ENCODE results near the gene HPN.

Gene HPN

DNA sequence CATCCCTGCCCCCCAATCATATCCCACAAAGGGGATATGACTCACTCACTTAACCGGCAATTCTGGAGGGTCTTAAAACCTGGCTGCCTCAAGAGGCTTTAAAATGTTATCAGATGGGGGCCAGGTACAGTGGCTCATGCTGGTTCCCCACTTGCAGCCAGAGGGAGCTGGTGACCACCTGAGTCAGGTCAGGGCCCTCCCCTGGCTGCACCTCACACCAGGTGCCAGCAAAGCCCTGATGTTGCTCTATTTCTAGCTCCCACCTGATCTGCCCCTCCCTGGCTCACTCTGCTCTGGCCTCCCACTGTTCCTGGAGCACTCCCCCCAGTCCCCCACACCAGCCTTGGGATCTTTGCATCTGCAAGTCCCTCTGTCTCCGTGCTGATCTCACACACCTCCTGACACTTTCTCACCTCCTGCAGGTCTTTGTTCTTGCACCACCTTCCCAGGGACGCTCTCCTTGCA is 14.2 kb downstream of the HPN start:
- no peak overlapping the region for H3K4me3 ChIP-seq (ENCODE audit: low read length)
- DNase-seq (ENCODE audit: low read depth) = peak; percentile 24
- TF ChIP-seq, protein P1, sequence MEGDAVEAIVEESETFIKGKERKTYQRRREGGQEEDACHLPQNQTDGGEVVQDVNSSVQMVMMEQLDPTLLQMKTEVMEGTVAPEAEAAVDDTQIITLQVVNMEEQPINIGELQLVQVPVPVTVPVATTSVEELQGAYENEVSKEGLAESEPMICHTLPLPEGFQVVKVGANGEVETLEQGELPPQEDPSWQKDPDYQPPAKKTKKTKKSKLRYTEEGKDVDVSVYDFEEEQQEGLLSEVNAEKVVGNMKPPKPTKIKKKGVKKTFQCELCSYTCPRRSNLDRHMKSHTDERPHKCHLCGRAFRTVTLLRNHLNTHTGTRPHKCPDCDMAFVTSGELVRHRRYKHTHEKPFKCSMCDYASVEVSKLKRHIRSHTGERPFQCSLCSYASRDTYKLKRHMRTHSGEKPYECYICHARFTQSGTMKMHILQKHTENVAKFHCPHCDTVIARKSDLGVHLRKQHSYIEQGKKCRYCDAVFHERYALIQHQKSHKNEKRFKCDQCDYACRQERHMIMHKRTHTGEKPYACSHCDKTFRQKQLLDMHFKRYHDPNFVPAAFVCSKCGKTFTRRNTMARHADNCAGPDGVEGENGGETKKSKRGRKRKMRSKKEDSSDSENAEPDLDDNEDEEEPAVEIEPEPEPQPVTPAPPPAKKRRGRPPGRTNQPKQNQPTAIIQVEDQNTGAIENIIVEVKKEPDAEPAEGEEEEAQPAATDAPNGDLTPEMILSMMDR (IDR thresholded peaks at IDR 0.05; ENCODE audit: insufficient read depth, low read depth, low read length, missing control alignments) = peak; percentile 35

DNA sequence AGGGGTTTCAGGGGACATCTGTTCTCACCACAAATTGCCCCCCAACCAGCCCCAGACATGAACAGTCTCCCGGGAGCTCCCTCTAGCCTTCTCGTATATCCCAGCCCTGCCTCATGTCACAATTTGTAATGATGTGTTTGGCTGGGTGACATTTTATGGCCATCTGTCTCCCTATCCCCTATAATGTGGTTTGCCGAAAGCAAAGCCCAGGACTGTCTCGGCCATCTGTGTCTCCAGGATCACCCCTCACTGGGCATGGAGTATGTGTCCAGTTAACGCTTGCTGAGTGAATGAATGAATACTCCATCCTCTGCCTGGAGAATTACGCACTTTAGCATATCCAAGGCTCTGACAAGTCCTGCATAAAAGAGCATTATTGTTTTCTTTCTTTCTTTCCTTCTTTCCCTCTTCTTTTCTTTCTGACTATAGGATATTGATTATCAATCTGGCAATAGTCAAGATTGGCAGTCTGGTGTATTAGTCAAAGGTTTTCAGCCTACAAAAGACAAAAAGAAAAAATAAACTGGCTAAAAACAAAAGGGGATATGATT is 15.1 kb downstream of the HPN start:
- H3K4me3 ChIP-seq (ENCODE audit: low read length) = no peak overlapping the region
- TF ChIP-seq, protein P1 (IDR thresholded peaks at IDR 0.05; ENCODE audit: insufficient read depth, low read depth, low read length, missing control alignments) = no peak
- DNase-seq (ENCODE audit: low read depth) = no peak

DNA sequence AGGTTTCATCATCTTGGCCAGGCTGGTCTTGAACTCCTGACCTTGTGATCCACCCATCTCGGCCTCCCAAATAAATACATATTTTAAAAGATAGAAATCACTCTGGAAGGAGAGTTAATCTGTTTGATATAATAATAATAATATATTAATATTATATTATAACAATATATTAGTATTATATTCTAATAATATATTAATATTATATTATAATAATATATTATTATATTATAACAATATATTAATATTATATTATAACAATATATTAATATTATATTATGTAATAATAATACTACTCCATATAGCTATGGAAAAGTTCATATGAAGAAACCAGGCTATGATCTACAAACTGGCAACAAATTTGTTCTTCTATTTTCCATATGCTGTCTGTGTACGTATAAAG is 16.8 kb downstream of the HPN start:
- TF ChIP-seq, protein P1 (IDR thresholded peaks at IDR 0.05; ENCODE audit: insufficient read depth, low read depth, low read length, missing control alignments) = no peak
- H3K4me3 ChIP-seq (ENCODE audit: low read length) = no peak overlapping the region
- no peak for DNase-seq (ENCODE audit: low read depth)

DNA sequence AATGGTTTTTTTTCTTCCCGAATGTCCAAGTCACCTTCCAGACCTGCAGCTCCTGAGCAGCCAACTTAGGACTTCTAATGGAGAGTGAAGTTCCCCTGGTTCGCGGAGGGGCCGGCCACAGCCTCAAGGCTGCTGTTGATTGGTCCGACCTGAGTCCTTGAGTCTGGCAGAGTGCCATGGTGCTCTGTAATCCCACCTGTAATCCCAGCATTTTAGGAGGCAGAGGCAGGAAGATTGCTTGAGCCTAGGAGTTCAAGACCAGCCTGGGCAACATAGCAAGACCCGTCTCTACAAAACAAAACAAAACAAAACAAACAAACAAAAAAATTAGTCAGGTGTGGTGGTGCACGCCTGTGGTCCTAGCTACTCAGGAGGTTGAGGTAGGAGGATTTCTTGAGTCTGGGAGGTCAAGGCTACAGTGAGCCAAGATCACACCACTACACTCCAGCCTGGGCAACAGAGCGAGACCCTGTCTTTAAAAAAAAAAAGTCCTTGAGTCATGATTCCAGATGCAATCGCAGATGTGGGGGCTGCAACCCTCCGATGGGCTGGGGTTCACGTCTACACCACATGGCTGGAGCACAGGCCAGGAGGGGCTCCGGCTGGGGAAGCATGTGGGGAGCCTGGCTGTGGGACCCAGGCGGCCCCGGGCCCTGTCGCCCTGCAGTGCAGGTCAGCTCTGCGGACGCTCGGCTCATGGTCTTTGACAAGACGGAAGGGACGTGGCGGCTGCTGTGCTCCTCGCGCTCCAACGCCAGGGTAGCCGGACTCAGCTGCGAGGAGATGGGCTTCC is 17.7 kb downstream of the HPN start:
- DNase-seq (ENCODE audit: low read depth) = no peak
- TF ChIP-seq, protein P1 (IDR thresholded peaks at IDR 0.05; ENCODE audit: insufficient read depth, low read depth, low read length, missing control alignments) = no peak
- no peak overlapping the region for H3K4me3 ChIP-seq (ENCODE audit: low read length)

DNA sequence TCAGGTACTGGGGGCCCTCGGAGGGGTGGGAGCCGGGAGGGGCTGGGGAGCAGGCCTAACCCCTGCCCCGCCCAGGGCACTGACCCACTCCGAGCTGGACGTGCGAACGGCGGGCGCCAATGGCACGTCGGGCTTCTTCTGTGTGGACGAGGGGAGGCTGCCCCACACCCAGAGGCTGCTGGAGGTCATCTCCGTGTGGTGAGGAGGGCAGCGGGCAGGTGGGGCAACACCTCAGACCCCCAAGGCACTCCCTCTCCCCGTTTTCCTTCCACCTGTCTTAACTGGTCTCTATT is 18.2 kb downstream of the HPN start:
- TF ChIP-seq, protein P1 (IDR thresholded peaks at IDR 0.05; ENCODE audit: insufficient read depth, low read depth, low read length, missing control alignments) = no peak
- no peak overlapping the region for H3K4me3 ChIP-seq (ENCODE audit: low read length)
- DNase-seq (ENCODE audit: low read depth) = no peak

DNA sequence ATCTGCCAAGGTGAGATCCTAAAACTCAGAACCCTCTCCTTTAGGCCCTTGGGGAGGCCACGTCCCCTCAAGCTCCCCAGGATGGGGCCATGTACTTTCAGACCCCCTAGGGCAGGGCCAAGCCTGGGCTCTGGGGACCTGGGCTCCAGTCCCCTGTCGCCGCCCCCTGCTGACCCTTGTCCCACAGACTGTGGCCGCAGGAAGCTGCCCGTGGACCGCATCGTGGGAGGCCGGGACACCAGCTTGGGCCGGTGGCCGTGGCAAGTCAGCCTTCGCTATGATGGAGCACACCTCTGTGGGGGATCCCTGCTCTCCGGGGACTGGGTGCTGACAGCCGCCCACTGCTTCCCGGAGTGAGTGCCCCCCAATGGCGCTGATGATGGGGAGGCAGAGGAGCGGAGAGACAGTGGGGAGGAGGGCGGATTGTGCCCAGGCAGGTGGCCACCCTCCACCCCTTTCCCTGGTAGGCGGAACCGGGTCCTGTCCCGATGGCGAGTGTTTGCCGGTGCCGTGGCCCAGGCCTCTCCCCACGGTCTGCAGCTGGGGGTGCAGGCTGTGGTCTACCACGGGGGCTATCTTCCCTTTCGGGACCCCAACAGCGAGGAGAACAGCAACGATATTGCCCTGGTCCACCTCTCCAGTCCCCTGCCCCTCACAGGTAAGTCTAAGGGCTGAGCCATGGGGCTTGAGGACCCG is 18.8 kb downstream of the HPN start:
- TF ChIP-seq, protein P1 (IDR thresholded peaks at IDR 0.05; ENCODE audit: insufficient read depth, low read depth, low read length, missing control alignments) = no peak
- H3K4me3 ChIP-seq (ENCODE audit: low read length) = no peak overlapping the region
- DNase-seq (ENCODE audit: low read depth) = no peak

Data from epithelial cell of esophagus (primary cell).